ENCODE measurements around the gene CENPN. TPM values are rescaled to one million over a fixed set of nuclear protein-coding genes. Genes with fewer than 3 reads are reported as not detected.

The CENPN gene
- total RNA-seq, 1 donor: 19.9 TPM

DNA sequence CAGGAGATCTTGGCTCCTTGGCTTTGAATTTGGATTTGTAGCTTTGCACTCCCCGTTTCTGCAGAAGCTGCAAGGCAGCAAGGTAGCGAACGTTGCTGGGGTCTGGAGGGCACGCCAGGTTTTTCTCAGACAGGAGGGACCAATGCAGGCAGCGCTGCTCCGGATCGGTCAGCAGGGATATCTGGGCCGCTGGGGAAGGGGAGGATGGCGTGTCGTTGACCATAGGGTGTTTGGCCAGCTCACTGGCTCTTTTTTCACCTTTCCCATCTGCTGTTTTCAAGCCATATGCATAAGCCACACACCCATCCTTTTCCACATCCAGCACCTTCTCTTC lies 54.3 kb downstream of the CENPN start:
- H3K4me3 ChIP-seq (ENCODE audit: insufficient read depth, low read length): no peak overlapping the region
- H4K20me1 ChIP-seq (ENCODE audit: insufficient read depth, low read length): no peaks in the 10 kb centered on the region
- H2AFZ ChIP-seq (ENCODE audit: low read length): no peak overlapping the region
- no peaks in the 10 kb centered on the region for H3K79me2 ChIP-seq (ENCODE audit: insufficient read depth, low read length)
- no peaks in the 10 kb centered on the region for H3K4me1 ChIP-seq (ENCODE audit: insufficient read depth, low read length)
- no peak overlapping the region for H3K27ac ChIP-seq (ENCODE audit: low read depth, low read length)
- no peaks in the 10 kb centered on the region for H3K9me3 ChIP-seq (ENCODE audit: low read depth, low read length)
- no peak for TF ChIP-seq CTCF (IDR thresholded peaks at IDR 0.05; ENCODE audit: extremely low read depth, low read depth, low read length)
- DNase-seq (ENCODE audit: insufficient read length, low spot score, missing footprints): no peak
- H3K4me2 ChIP-seq (ENCODE audit: insufficient read depth, low read length): no peak overlapping the region
- H3K27me3 ChIP-seq (ENCODE audit: insufficient read depth, low read length): no peaks in the 10 kb centered on the region
- no peaks in the 10 kb centered on the region for H3K36me3 ChIP-seq (ENCODE audit: insufficient read depth, low read length)

DNA sequence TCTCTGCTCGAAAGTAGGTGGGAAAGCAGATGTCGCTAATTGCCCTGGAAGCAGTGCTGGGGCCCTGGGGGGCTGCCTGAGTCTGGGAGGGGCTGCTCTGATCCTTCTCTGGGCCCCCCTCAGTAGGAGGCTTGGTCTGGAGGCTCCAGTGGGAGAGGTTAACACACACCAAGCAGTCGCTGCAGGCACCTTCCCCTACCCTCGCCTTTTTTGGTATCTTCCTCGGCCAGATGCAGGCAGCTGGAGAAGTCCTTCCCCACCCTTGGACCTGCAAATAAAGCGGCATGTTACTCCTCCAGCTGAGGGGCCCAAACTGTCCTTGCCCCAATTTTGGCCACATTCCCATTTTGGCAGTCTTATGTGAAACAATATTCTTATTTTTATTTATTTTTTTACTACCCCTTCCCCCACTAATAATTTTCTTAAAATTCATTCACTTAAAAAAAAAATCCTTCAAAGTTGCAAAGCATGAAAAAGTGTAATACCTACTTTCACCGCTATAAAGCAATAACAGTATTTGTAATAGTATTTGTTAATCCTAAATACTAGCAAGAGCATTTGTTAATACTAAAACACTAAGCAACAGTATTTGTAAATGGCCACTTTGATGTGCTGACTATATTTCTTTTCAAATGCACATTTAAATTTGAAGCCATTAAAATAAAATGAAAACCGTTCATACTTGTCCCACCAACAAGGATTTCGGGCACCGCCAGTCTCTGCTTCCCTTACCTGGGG lies 55.0 kb downstream of the CENPN start:
- Histone ChIP-seq H3K27me3 (ENCODE audit: insufficient read depth, low read length) (no peaks in the 10 kb centered on the region), H2AFZ (ENCODE audit: low read length) (no peak overlapping the region), H3K4me2 (ENCODE audit: insufficient read depth, low read length) (no peak overlapping the region), H3K4me1 (ENCODE audit: insufficient read depth, low read length) (no peaks in the 10 kb centered on the region), H3K9me3 (ENCODE audit: low read depth, low read length) (no peaks in the 10 kb centered on the region), H4K20me1 (ENCODE audit: insufficient read depth, low read length) (no peaks in the 10 kb centered on the region), H3K4me3 (ENCODE audit: insufficient read depth, low read length) (no peak overlapping the region), H3K79me2 (ENCODE audit: insufficient read depth, low read length) (no peaks in the 10 kb centered on the region), H3K36me3 (ENCODE audit: insufficient read depth, low read length) (no peaks in the 10 kb centered on the region), H3K27ac (ENCODE audit: low read depth, low read length) (no peak overlapping the region)
- TF ChIP-seq CTCF (IDR thresholded peaks at IDR 0.05; ENCODE audit: extremely low read depth, low read depth, low read length): no peak
- no peak for DNase-seq (ENCODE audit: insufficient read length, low spot score, missing footprints)

GRCh38 chr16:81066681-81067080 lies 59.7 kb downstream of the CENPN start:
- Histone ChIP-seq H3K9me3 (ENCODE audit: low read depth, low read length) (no peaks in the 10 kb centered on the region), H4K20me1 (ENCODE audit: insufficient read depth, low read length) (no peaks in the 10 kb centered on the region), H3K27ac (ENCODE audit: low read depth, low read length) (no peak overlapping the region), H2AFZ (ENCODE audit: low read length) (no peak overlapping the region), H3K4me2 (ENCODE audit: insufficient read depth, low read length) (no peak overlapping the region), H3K79me2 (ENCODE audit: insufficient read depth, low read length) (no peaks in the 10 kb centered on the region), H3K36me3 (ENCODE audit: insufficient read depth, low read length) (no peaks in the 10 kb centered on the region), H3K4me1 (ENCODE audit: insufficient read depth, low read length) (no peaks in the 10 kb centered on the region), H3K4me3 (ENCODE audit: insufficient read depth, low read length) (no peak overlapping the region), H3K27me3 (ENCODE audit: insufficient read depth, low read length) (no peaks in the 10 kb centered on the region)
- no peak for TF ChIP-seq CTCF (IDR thresholded peaks at IDR 0.05; ENCODE audit: extremely low read depth, low read depth, low read length)
- no peak for DNase-seq (ENCODE audit: insufficient read length, low spot score, missing footprints)

GRCh38 chr16:81067166-81067565 lies 60.2 kb downstream of the CENPN start:
- TF ChIP-seq CTCF (IDR thresholded peaks at IDR 0.05; ENCODE audit: extremely low read depth, low read depth, low read length): no peak
- Histone ChIP-seq H3K27me3 (ENCODE audit: insufficient read depth, low read length) (no peaks in the 10 kb centered on the region), H3K4me2 (ENCODE audit: insufficient read depth, low read length) (no peak overlapping the region), H4K20me1 (ENCODE audit: insufficient read depth, low read length) (no peaks in the 10 kb centered on the region), H3K79me2 (ENCODE audit: insufficient read depth, low read length) (no peaks in the 10 kb centered on the region), H3K36me3 (ENCODE audit: insufficient read depth, low read length) (no peaks in the 10 kb centered on the region), H3K4me3 (ENCODE audit: insufficient read depth, low read length) (no peak overlapping the region), H3K4me1 (ENCODE audit: insufficient read depth, low read length) (no peaks in the 10 kb centered on the region), H3K27ac (ENCODE audit: low read depth, low read length) (no peak overlapping the region), H2AFZ (ENCODE audit: low read length) (no peak overlapping the region), H3K9me3 (ENCODE audit: low read depth, low read length) (no peaks in the 10 kb centered on the region)
- DNase-seq (ENCODE audit: insufficient read length, low spot score, missing footprints): no peak

Data from osteoblast (primary cell).